Measurements from ENCODE around the gene INPP5A.

The INPP5A gene

GRCh38 chr10:132544744-132545658 is 7.4 kb downstream of the INPP5A start:
- H3K4me3 ChIP-seq (ENCODE audit: insufficient read length, low read depth) = no peak overlapping the region

GRCh38 chr10:132545659-132546367 is 8.2 kb downstream of the INPP5A start:
- TF ChIP-seq YY1 (IDR thresholded peaks at IDR 0.05; ENCODE audit: insufficient read depth, insufficient read length) (no peak), SUZ12 (IDR thresholded peaks at IDR 0.05; ENCODE audit: extremely low read depth, insufficient read depth, insufficient read length) (no peak), ZNF274 (IDR thresholded peaks at IDR 0.05; ENCODE audit: low read depth, low read length) (no peak)
- no peak overlapping the region for H3K4me3 ChIP-seq (ENCODE audit: insufficient read length, low read depth)
- H3K9ac ChIP-seq (ENCODE audit: insufficient read length, low read depth) = no peak overlapping the region
- no peaks in the 10 kb centered on the region for H3K9me3 ChIP-seq (ENCODE audit: insufficient read depth, low read length)
- no peak for DNase-seq (ENCODE audit: low read depth, low spot score)
- H3K36me3 ChIP-seq (ENCODE audit: insufficient read depth, insufficient read length, low read length) = peaks cover 9% of the 10 kb centered on the region
- H3K27me3 ChIP-seq (ENCODE audit: insufficient read depth, insufficient read length) = no peaks in the 10 kb centered on the region
- H3K4me1 ChIP-seq (ENCODE audit: insufficient read depth, insufficient read length) = peaks cover 18% of the 10 kb centered on the region

More at GRCh38 chr10:132544744-132545658, 7.4 kb downstream of the INPP5A start:
- H3K27me3 ChIP-seq (ENCODE audit: insufficient read depth, insufficient read length) = no peaks in the 10 kb centered on the region
- peaks cover 20% of the 10 kb centered on the region for H3K4me1 ChIP-seq (ENCODE audit: insufficient read depth, insufficient read length)
- TF ChIP-seq YY1 (IDR thresholded peaks at IDR 0.05; ENCODE audit: insufficient read depth, insufficient read length) = no peak
- no peak for TF ChIP-seq SUZ12 (IDR thresholded peaks at IDR 0.05; ENCODE audit: extremely low read depth, insufficient read depth, insufficient read length)
- TF ChIP-seq ZNF274 (IDR thresholded peaks at IDR 0.05; ENCODE audit: low read depth, low read length) = no peak
- H3K9me3 ChIP-seq (ENCODE audit: insufficient read depth, low read length) = no peaks in the 10 kb centered on the region
- H3K36me3 ChIP-seq (ENCODE audit: insufficient read depth, insufficient read length, low read length) = peaks cover 9% of the 10 kb centered on the region
- H3K9ac ChIP-seq (ENCODE audit: insufficient read length, low read depth) = no peak overlapping the region
- DNase-seq (ENCODE audit: low read depth, low spot score) = no peak

DNA sequence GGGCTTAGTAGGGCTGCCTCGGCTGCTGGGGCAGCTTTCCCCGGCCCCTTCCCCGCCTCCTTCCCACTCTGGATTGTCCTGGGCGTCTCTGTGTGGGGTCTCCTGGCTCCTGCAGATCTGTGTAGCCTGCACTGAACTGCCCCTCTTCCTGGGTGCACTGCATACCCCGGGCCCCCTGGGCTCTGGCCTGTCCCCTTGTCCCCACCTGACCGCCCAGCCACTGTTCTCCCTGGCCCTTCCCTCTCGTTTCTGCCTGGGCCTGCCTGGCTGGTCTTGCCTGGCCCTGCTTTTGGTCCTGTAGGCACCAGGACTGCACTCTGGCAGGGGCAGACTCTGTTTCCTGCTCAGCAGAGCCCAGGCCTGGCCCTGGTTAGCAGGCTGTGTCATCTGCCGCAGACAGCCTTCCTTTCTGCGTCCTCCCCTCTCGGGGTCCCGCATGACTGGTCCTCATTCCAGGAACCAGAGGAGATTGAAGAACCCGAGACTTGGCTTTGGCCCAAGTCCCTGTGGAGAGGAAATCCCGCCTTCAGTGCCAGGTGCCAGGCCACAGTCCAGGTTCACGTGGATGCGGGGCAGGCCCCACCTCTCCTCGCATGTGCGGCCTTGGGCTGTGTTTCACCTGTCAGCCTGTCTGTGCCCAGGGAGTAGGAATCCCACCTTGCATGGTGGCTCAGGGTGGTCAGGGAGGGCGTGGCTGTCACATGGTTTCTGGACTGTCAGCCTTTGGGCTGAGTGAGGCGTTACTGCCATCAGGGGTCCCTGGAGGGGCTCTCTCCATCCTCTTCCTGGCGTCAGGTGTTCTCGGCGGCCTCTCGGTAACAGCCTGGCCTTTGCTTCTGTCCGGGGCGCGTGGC is 9.2 kb downstream of the INPP5A start:
- Histone ChIP-seq H3K27me3 (ENCODE audit: insufficient read depth, insufficient read length) (no peaks in the 10 kb centered on the region), H3K9ac (ENCODE audit: insufficient read length, low read depth) (no peak overlapping the region), H3K4me1 (ENCODE audit: insufficient read depth, insufficient read length) (peaks cover 14% of the 10 kb centered on the region), H3K9me3 (ENCODE audit: insufficient read depth, low read length) (no peaks in the 10 kb centered on the region), H3K4me3 (ENCODE audit: insufficient read length, low read depth) (no peak overlapping the region), H3K36me3 (ENCODE audit: insufficient read depth, insufficient read length, low read length) (peaks cover 9% of the 10 kb centered on the region)
- TF ChIP-seq YY1 (IDR thresholded peaks at IDR 0.05; ENCODE audit: insufficient read depth, insufficient read length) = no peak
- TF ChIP-seq ZNF274 (IDR thresholded peaks at IDR 0.05; ENCODE audit: low read depth, low read length) = no peak
- TF ChIP-seq SUZ12 (IDR thresholded peaks at IDR 0.05; ENCODE audit: extremely low read depth, insufficient read depth, insufficient read length) = no peak
- no peak for DNase-seq (ENCODE audit: low read depth, low spot score)

DNA sequence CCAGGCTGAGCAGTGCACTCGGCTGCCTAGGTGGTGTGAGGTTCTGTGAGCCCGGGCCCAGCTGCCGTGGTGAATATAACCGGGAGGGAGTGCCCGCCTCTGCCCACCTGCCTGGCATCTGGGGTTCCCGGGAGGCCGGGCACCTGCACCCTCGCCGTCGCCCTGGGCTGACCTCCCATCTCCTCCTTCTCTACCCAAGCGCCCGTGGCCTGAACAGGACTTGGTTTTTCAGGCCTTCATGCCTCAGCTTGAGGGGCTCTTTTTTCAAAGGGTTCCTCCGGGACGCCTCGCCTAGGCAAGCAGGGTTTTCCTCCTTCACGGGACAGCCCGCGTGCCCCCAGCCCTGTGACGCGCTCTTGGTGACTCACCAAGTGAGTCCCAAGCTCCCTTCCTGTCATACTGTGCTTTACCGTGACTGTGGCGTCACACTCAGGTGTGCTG is 9.9 kb downstream of the INPP5A start:
- Histone ChIP-seq H3K9me3 (ENCODE audit: insufficient read depth, low read length) (no peaks in the 10 kb centered on the region), H3K9ac (ENCODE audit: insufficient read length, low read depth) (no peak overlapping the region), H3K27me3 (ENCODE audit: insufficient read depth, insufficient read length) (no peaks in the 10 kb centered on the region), H3K36me3 (ENCODE audit: insufficient read depth, insufficient read length, low read length) (peaks cover 8% of the 10 kb centered on the region), H3K4me3 (ENCODE audit: insufficient read length, low read depth) (no peak overlapping the region), H3K4me1 (ENCODE audit: insufficient read depth, insufficient read length) (peaks cover 11% of the 10 kb centered on the region)
- TF ChIP-seq YY1 (IDR thresholded peaks at IDR 0.05; ENCODE audit: insufficient read depth, insufficient read length) = no peak
- TF ChIP-seq ZNF274 (IDR thresholded peaks at IDR 0.05; ENCODE audit: low read depth, low read length) = no peak
- no peak for DNase-seq (ENCODE audit: low read depth, low spot score)

GRCh38 chr10:132548106-132548823 is 10.7 kb downstream of the INPP5A start:
- peaks cover 5% of the 10 kb centered on the region for H3K36me3 ChIP-seq (ENCODE audit: insufficient read depth, insufficient read length, low read length)
- no peaks in the 10 kb centered on the region for H3K27me3 ChIP-seq (ENCODE audit: insufficient read depth, insufficient read length)
- H3K4me3 ChIP-seq (ENCODE audit: insufficient read length, low read depth) = no peak overlapping the region
- H3K4me1 ChIP-seq (ENCODE audit: insufficient read depth, insufficient read length) = peaks cover 11% of the 10 kb centered on the region
- DNase-seq (ENCODE audit: low read depth, low spot score) = no peak
- TF ChIP-seq ZNF274 (IDR thresholded peaks at IDR 0.05; ENCODE audit: low read depth, low read length) = no peak
- no peak for TF ChIP-seq SUZ12 (IDR thresholded peaks at IDR 0.05; ENCODE audit: extremely low read depth, insufficient read depth, insufficient read length)
- no peak for TF ChIP-seq YY1 (IDR thresholded peaks at IDR 0.05; ENCODE audit: insufficient read depth, insufficient read length)
- no peaks in the 10 kb centered on the region for H3K9me3 ChIP-seq (ENCODE audit: insufficient read depth, low read length)
- no peak overlapping the region for H3K9ac ChIP-seq (ENCODE audit: insufficient read length, low read depth)

DNA sequence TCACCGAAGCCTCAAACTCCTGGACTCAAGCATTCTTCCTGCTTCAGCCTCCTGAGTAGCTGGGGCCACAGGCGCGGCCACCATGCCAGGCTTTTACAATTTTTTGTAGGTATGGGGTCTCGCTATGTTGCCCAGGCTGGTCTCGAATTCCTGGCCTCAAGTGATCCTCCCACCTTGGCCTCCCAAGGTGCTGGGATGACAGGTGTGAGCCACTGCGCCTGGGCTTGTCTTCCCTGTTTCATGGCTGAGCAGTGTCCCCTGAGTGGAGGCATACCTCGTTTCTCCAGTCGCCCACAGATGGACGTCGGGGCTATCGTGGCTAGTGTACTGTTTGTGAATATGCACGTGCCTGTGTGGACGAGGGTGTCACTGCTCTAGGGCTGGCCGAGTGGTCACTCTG is 11.3 kb downstream of the INPP5A start:
- peaks cover 9% of the 10 kb centered on the region for H3K4me1 ChIP-seq (ENCODE audit: insufficient read depth, insufficient read length)
- no peak overlapping the region for H3K9ac ChIP-seq (ENCODE audit: insufficient read length, low read depth)
- no peak for DNase-seq (ENCODE audit: low read depth, low spot score)

More for the DNA sequence above, 11.3 kb downstream of the INPP5A start:
- Histone ChIP-seq H3K4me3 (ENCODE audit: insufficient read length, low read depth) (no peak overlapping the region), H3K9me3 (ENCODE audit: insufficient read depth, low read length) (no peaks in the 10 kb centered on the region), H3K27me3 (ENCODE audit: insufficient read depth, insufficient read length) (no peaks in the 10 kb centered on the region), H3K36me3 (ENCODE audit: insufficient read depth, insufficient read length, low read length) (peaks cover under 1% of the 10 kb centered on the region)
- no peak for TF ChIP-seq ZNF274 (IDR thresholded peaks at IDR 0.05; ENCODE audit: low read depth, low read length)
- no peak for TF ChIP-seq YY1 (IDR thresholded peaks at IDR 0.05; ENCODE audit: insufficient read depth, insufficient read length)
- TF ChIP-seq SUZ12 (IDR thresholded peaks at IDR 0.05; ENCODE audit: extremely low read depth, insufficient read depth, insufficient read length) = no peak
